Vagina (tissue), 2 donors: Measurements from ENCODE around the gene CDH3. TPM values are rescaled to one million over a fixed set of nuclear protein-coding genes. Genes with fewer than 3 reads are reported as not detected.

Experiments used
- DNase-seq, 2 donors: peaks; one replicate each; pipeline ENCODE4 v3.0.0-alpha.2; 2017; ENCODE audit errors: extremely low spot score in 2 of 2
- H3K27ac ChIP-seq: fragments of 200-600 bp; sonication (generic); one replicate; pipeline ENCODE4 v1.5.1; 2019
- H3K27me3 ChIP-seq: fragments of 200-600 bp; sonication (generic); one replicate; pipeline ENCODE4 v1.5.1; 2019
- H3K36me3 ChIP-seq, 2 donors: fragments of 200-600 bp; sonication (generic); one replicate each; pipeline ENCODE4 v1.5.1; 2017 to 2019
- H3K4me1 ChIP-seq: fragments of 200-600 bp; sonication (generic); one replicate; pipeline ENCODE4 v1.5.1; 2019
- H3K4me3 ChIP-seq, 2 donors: fragments of 200-600 bp; sonication (generic); 1 replicate in 1 of 2; 2 replicates in 1 of 2; pipeline ENCODE4 v1.5.1; 2016 to 2019
- H3K9me3 ChIP-seq: fragments of 200-600 bp; sonication (generic); one replicate; pipeline ENCODE4 v1.5.1; 2019
- POLR2A ChIP-seq, 2 donors: fragments of 450-650 bp; IDR thresholded peaks; one replicate each; pipeline ENCODE4 v1.6.1; 2017; ENCODE audit warnings: antibody characterized with exemption in 2 of 2, mild to moderate bottlenecking in 2 of 2, moderate library complexity in 2 of 2
- POLR2AphosphoS5 ChIP-seq, 2 donors: sonication (generic); formaldehyde crosslinking; IDR thresholded peaks; one replicate each; pipeline ENCODE4 v1.9.0; 2017; ENCODE audit warnings: antibody characterized with exemption in 2 of 2, mild to moderate bottlenecking in 2 of 2, low read depth in 1 of 2; ENCODE audit not compliant: insufficient read depth in 1 of 2
- intact Hi-C: fragments of 100-400 bp; cut with DNase I; formaldehyde crosslinking; loops from one replicate; pipeline ENCODE4 v1.15.1; 2023
- total RNA-seq: library from RNA; depleted of rRNA; stranded (reverse); fragments of >200 nt; gene quantifications from one replicate; pipeline ENCODE4 v1.2.3, GENCODE V29; 2016
- TF ChIP-seq, protein P1 (sequence below), 3 experiments: fragments of 450-650 bp in 2 of 3; fragments of 200-600 bp in 1 of 3; sonication (generic) in 1 of 3; IDR thresholded peaks; one replicate each; pipeline ENCODE4 v1.5.1; 2017 to 2019; ENCODE audit warnings: antibody characterized with exemption in 3 of 3, mild to moderate bottlenecking in 2 of 3, moderate library complexity in 2 of 3

CDH3 gene
- total RNA-seq, 1 donor from 2014 or later: 35.4 TPM

DNA sequence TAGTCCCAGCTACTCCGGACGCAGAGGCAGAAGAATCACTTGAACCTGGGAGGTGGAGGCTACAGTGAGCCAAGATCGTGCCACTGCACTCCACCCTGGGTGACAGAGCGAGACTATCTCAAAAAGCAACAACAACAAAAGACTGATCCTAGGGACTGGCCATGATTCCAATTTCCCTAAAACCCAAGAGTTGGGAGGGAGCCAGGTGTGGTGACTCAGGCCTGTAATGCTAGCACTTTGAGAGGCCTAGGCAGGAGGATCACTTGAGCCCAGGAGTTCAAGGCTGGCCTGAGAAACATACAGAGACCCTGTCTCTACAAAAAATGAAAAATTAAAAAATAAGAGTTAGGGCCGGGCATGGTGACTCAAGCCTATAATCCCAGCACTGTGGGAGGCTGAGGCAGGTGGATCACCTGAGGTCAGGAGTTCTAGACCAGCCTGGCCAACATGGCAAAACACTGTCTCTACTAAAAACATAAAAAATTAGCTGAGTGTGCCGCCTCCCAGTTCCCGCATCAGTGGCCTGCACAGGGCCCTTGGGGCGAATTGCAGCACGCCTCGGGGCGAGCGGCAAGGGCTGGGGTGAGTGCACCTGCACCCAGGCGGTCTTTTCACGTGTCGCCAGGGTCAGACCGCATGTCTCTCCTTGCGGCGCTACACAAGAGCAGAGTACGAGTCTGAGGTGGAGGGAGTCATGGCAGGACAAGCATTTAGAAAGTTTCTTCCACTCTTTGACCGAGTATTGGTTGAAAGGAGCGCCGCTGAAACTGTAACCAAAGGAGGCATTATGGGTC is 40.8 kb downstream of the CDH3 start:
- H3K4me1 ChIP-seq: no peaks in the 10 kb centered on the region
- no peaks in the 10 kb centered on the region for H3K27me3 ChIP-seq
- H3K9me3 ChIP-seq: no peaks in the 10 kb centered on the region
- H3K4me3 ChIP-seq: no peak overlapping the region
- intact Hi-C loops: no loop called here
- H3K36me3 ChIP-seq: no peaks in the 10 kb centered on the region
- no peak for DNase-seq
- no peak overlapping the region for H3K27ac ChIP-seq
- TF ChIP-seq, protein P1, sequence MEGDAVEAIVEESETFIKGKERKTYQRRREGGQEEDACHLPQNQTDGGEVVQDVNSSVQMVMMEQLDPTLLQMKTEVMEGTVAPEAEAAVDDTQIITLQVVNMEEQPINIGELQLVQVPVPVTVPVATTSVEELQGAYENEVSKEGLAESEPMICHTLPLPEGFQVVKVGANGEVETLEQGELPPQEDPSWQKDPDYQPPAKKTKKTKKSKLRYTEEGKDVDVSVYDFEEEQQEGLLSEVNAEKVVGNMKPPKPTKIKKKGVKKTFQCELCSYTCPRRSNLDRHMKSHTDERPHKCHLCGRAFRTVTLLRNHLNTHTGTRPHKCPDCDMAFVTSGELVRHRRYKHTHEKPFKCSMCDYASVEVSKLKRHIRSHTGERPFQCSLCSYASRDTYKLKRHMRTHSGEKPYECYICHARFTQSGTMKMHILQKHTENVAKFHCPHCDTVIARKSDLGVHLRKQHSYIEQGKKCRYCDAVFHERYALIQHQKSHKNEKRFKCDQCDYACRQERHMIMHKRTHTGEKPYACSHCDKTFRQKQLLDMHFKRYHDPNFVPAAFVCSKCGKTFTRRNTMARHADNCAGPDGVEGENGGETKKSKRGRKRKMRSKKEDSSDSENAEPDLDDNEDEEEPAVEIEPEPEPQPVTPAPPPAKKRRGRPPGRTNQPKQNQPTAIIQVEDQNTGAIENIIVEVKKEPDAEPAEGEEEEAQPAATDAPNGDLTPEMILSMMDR (IDR thresholded peaks at IDR 0.05): no peak
- TF ChIP-seq POLR2A (IDR thresholded peaks at IDR 0.05) (no peak), POLR2AphosphoS5 (IDR thresholded peaks at IDR 0.05; ENCODE audit: insufficient read depth in 1 of 2, low read depth in 1 of 2) (no peak)

DNA sequence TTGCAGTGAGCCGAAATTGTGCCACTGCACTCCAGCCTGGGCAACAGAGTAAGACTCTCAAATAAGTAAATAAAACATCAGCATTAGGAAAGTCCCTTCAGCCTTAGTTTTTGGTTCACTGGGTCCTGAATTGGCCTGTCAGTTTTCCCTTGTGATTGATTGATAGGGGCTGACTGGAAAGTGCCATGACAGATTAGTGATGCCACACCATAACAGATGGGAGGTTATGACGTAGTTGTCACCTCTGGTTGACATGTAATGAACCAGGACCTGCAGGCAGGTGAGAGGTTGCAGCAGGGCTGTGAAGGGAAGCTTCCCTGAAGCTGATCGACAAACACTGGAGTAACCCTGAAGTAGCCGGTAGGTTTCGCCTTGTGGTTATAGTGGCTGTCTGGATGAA is 41.8 kb downstream of the CDH3 start:
- Histone ChIP-seq H3K36me3 (no peaks in the 10 kb centered on the region), H3K27me3 (no peaks in the 10 kb centered on the region), H3K9me3 (no peaks in the 10 kb centered on the region), H3K27ac (no peak overlapping the region), H3K4me1 (no peaks in the 10 kb centered on the region), H3K4me3 (no peak overlapping the region)
- DNase-seq: no peak
- intact Hi-C loops: no loop called here
- TF ChIP-seq POLR2A (IDR thresholded peaks at IDR 0.05) (no peak), POLR2AphosphoS5 (IDR thresholded peaks at IDR 0.05; ENCODE audit: insufficient read depth in 1 of 2, low read depth in 1 of 2) (no peak)
- TF ChIP-seq, protein P1 (IDR thresholded peaks at IDR 0.05): no peak

DNA sequence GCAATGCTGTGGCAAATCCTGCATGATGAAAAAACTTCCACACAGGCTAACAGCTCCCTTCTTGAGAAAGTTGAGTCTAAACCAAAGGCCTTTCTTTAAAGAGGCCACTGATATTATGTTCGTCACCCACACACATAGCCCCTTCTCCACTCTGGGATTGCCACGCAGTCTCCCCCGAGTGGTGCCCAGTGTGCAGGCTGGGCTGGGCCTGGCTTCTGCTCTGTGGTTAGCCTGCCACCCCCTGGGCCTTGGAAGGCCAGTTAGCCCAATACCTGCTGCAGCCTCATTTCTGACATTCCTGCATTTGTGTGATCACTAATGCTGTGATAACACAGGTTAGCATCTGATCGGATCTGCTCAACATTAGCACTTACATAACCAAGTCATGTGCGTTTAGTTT is 44.8 kb downstream of the CDH3 start:
- H3K36me3 ChIP-seq: no peaks in the 10 kb centered on the region
- intact Hi-C loops: loop anchor here (10.0 kb wide), 1 partner anchor 115 kb away; no protein-coding TSS in a partner anchor
- DNase-seq: no peak

DNA sequence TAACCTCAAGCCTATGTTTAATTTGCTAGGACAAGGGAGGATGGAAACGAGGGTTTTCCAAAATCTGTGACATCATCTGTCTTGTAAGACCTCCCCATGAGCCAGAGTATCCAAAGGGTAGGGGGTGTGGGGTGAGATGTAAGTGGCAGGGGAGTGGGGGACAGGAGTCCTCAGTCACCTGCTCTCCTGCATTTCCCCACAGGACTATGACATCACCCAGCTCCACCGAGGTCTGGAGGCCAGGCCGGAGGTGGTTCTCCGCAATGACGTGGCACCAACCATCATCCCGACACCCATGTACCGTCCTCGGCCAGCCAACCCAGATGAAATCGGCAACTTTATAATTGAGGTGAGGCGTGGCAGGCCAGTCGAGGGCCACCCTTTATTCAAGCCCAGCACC is 50.5 kb downstream of the CDH3 start:
- intact Hi-C loops: loop anchor here (10.0 kb wide), 1 partner anchor 121 kb away; no protein-coding TSS in a partner anchor
- TF ChIP-seq POLR2AphosphoS5 (IDR thresholded peaks at IDR 0.05; ENCODE audit: insufficient read depth in 1 of 2, low read depth in 1 of 2) (no peak), POLR2A (IDR thresholded peaks at IDR 0.05) (no peak)
- TF ChIP-seq, protein P1 (IDR thresholded peaks at IDR 0.05): no peak
- H3K4me1 ChIP-seq: no peaks in the 10 kb centered on the region
- no peaks in the 10 kb centered on the region for H3K27me3 ChIP-seq
- H3K27ac ChIP-seq: no peak overlapping the region
- DNase-seq: no peak
- H3K4me3 ChIP-seq: no peak overlapping the region
- no peaks in the 10 kb centered on the region for H3K9me3 ChIP-seq
- H3K36me3 ChIP-seq: no peaks in the 10 kb centered on the region

More for the DNA sequence above, 44.8 kb downstream of the CDH3 start:
- Histone ChIP-seq H3K4me1 (no peaks in the 10 kb centered on the region), H3K4me3 (no peak overlapping the region), H3K9me3 (no peaks in the 10 kb centered on the region), H3K27me3 (no peaks in the 10 kb centered on the region), H3K27ac (no peak overlapping the region)
- TF ChIP-seq POLR2AphosphoS5 (IDR thresholded peaks at IDR 0.05; ENCODE audit: insufficient read depth in 1 of 2, low read depth in 1 of 2) (no peak), POLR2A (IDR thresholded peaks at IDR 0.05) (no peak)
- TF ChIP-seq, protein P1 (IDR thresholded peaks at IDR 0.05): no peak

DNA sequence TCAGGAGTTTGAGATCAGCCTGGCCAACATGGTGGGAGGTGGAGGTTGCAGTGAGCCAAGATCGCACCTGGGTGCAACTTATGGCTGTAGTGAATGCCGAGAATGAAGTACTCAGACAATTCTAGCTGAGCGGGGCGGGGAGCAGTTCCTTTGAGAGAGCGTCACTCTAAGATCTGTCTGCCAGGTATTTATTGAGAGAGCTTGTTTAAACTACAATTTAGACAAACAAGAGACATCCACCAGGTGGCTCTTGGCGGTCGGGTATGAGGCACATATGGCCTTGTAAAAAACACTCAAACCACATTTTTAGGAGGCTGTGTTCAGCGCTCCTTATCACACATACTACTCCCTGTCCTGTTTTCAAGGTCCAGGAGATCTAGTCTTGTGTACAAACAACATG is 51.4 kb downstream of the CDH3 start:
- Histone ChIP-seq H3K27ac (no peak overlapping the region), H3K27me3 (no peaks in the 10 kb centered on the region), H3K36me3 (no peaks in the 10 kb centered on the region), H3K4me3 (no peak overlapping the region), H3K9me3 (no peaks in the 10 kb centered on the region), H3K4me1 (no peaks in the 10 kb centered on the region)
- DNase-seq: no peak
- intact Hi-C loops: loop anchor here (10.0 kb wide), 1 partner anchor 122 kb away; no protein-coding TSS in a partner anchor
- TF ChIP-seq, protein P1 (IDR thresholded peaks at IDR 0.05): no peak
